Measurements from ENCODE around the gene PDZD8.

PDZD8 gene

DNA sequence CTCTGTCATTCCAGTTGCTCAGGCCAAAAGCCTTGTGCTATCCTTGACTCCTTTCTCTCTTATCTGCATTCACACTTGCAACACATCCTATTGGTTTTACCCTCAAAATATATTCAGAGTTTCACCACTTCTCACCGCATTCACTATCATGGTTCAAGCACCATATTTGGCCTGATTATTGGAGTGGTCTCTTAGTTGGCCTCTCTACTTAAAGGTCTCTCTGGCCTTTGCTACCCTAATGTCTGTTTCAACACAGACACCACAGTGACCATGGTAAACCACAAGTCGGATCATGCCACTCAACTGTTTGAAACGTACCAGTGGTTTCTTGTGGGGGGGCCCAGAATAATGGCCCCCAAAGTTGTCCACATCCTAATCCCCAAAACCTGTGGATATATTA lies 15.2 kb upstream of the PDZD8 start:
- no peak for DNase-seq

DNA sequence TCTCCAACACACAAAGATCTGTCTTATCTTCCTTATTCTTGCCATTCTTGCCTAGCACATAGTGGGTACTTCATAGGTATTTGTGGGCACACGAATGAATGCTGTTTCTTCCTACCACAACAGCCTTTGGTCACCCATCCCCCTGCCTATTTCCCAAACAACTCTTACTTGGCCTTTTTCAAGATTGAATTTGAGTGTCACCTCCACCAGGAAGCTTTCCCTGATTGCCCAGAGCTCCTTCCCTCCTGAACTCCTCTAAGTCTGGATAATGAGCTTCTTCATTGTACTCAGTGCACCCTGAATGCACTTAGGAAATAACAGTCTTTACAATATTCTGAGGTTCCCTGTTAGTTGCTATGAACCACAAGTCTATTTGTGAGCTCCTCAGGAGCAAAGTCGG lies 11.6 kb upstream of the PDZD8 start:
- no peak for DNase-seq

DNA sequence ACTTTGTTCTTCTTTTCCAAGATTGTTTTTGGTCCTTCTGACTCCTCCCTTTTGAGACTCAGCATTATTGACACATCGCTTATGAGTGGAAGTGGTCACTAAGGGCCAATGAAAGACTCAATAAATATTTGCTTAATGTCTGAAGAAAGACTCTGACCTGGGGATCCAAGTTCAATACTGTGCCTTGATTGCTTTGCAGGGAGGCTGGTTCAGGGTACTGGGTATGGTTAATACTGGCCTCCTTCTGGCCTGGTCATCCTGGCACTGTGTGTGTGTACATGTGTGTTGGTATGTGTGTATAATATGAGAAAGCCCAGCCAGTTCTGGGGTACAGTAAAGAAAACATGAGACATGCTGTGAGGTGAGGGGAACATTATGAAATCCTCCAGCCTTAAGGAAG lies 7.6 kb upstream of the PDZD8 start:
- no peak for DNase-seq

DNA sequence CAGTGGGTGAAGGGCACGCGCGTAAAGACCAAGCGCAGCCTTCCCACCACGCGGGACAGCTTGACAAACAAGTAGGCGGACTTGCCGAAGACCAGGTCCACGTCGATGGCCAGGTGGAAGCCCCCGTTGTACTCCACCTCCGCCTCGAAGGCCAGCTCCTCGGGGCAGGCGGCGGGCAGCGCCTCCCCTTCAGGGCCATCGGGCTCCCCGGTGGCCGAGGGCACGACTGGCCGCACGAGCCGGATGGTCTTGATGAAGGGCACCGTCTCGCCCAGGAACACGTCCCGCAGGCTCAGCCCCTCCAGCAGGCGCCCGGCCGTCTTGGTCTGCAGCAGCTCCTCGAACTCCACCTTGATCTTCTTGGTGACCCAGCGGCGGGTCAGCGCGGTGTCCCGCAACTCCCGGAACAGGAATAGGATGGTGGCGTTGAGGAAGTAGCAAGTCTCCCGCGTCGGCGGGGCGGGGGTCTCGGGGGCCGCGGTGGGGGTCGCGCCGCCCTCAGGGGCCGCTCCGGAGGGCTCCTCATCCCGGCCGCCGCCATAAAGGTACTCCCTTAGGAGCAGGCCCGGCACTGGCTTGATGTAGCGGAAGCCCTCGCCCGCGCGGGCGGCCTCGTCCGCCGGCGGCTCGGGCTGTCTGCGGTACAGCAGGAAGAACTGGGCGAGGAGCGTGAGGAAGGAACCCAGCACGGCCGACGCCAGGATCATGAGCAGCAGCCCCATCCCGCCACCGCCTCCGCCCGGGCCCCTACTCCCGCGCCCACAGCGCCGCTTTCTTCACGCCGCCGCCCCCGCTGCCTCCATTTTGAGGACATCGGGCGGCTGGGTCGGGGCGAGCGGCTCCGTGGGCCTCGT lies 507 bp downstream of the PDZD8 start:
- peak; percentile 20 to 21 for DNase-seq

DNA sequence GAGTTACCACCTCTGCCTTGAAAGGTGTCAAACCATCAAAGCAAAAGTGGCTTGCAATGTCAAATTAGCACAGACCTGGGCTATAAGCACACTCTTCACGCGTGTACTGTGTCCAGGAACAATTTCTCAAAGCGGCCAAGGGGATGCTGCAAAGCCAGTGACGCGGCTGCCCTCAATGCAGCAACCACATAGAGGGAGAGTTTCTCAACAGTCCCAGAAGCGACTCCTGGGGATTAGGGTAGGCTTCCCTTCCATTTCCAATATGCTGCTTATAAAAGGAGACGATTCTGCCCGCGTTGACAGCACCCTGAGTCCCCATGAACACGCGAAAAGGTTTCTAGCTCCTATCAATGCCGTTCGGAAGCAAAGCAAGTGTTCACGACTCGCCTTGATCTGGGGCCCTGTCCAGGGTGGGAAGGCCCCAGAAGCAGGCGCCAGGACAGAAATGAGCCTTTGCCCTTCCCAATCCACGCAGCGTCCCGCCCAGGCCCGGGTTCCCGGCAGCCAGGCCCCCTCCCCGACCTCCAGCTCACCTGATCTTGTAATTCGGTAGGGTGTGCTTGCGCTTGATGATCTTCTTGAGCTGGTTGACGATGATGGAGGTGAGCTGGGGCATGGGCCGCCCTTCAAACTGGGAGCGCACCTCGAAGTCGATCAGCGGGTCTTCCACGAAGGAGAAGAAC lies 1.3 kb downstream of the PDZD8 start:
- peak; percentile 5 for DNase-seq

DNA sequence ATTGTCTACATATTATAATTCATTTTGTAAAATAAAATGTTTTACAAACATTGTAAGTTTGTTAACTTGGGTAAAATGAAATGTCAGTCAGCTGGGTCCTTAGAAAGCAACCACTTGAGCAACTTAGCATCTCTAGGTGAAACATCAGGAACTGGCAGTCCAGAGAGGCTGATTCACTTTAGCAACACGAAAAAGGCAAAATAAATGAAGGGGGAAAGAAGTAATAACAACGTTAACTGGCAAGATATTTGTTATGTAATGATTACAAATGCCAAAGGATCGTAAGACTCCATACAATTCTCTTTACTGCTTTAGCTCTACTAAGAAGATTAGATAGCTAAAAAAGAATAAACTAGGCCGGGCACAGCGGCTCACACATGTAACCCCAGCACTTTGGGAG lies 5.0 kb downstream of the PDZD8 start:
- DNase-seq = no peak

DNA sequence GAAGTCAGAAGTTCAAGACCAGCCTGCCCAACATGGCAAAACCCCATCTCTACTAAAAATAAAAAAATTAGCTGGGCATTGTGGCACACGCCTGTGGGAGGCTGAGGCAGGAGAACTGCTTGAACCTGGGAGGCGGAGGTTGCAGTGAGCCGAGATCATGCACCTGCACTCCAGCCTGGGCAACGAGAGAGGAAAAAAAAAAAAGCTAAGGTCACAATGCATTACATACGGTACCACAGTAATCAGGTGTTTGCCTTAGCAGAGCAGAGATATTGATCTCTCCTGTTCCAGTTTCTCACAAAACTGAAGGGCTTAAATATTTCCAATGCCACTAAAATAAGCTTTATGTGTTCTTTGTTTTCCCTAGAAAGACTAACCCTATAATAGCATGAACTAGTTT lies 7.5 kb downstream of the PDZD8 start:
- DNase-seq = no peak

DNA sequence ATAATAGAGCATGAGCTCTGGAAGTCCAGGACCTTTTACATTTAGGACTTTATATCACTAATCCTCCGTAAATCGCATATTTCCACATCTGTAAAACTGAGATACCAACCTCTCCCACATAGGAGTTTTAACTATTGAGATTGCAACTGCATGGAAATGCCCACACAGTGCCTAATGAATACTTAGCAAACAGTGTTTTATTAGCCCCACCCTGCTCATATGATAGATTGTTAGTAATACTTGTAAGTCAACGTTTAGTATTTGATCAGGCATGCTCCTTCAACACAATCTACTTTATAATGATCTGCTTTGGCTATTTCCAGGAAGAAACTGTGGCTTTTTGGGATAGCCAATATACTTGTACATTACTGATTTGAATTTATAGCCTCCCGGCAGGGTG lies 8.5 kb downstream of the PDZD8 start:
- no peak for DNase-seq

DNA sequence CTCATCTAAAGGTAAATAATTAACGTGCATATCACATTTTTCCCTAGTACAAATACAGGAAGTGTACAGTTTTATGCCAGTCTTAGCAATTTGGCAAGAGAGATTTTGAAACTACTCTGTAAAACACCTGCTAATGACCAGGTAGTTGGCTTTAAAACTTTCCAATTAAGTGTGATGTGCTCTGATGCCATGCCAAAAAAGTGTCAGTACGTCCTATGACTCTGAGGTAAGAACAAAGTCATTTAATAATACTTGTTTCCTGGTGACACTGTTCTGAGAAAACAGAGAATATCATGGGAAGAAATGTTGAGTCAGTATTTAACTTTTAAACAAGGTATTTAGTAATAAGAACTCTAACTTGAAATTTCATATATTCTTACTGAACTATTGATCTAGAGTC lies 9.6 kb downstream of the PDZD8 start:
- no peak for DNase-seq

DNA sequence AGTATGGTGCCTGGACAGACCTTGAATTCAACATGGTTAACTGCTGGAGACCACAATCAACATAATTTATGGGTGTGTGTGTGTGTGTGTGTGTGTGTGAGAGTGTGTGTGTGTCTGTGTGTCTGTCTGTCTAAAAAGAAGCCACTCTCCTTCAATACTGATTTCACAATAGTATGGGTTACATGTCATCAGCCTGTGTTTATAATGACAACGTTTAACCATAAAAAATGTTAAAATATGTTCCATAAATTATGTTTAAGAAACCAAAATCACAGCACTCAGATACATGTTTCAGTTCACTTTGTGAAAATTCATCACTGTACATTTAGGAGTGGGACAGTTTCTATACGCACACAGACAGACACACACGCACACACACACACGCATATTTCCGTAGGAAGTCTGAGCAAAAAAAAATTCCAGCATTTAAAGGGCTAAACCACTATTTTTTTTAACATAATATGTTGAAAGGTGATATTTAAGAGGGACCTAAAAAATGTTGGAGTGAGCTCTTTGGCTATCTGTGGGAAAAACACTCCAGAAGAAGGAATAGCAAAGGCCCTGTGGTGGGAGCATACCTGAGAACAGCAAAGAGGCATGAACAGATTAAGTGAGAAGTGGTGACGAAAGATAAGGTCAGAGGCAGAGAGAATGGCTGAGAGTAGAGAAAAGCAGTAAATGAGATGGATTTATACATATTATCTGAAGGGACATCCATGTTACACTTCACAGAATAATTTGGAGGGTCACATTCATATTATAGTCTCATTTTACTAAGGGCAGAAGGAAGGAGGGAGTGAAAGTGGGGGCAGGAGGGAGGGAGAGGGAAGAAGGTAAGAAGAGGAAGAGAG lies 10.9 kb downstream of the PDZD8 start:
- DNase-seq = no peak

DNA sequence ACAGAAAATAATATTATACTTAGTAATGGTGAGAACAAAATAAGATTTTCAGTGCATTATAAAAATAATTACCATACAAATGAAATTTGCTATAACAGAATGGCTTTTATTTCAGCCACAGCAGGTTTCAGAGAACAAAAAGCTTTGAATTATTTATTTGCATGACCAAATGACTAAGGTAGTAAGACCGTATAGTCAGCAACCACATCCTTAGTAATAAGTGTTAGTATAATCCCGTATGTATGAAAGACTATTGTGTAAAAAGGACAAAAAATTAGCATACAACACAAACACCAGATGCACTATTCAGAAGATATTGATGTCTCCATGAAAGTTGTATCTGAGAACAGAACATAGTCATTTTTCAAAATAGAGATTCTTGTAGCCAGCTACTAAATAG lies 12.2 kb downstream of the PDZD8 start:
- no peak for DNase-seq

DNA sequence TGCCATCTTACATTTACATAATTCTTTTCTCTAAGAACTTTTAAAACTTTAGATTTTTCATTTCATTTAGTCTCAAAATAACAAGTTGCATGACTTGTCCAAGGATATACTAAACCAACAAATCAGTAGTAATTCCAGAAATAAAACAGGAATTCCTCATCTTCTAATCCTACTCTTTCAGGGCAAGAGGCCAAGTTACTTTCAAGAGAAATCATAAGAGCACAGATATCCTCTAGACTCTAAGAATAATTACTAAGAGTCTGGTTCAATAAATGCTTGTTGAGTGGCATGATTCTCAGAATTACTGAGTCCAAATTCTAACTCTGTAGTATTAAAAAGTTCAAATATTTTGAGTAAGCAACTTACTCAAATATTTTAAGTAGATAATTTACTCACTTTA lies 12.9 kb downstream of the PDZD8 start:
- DNase-seq = no peak

DNA sequence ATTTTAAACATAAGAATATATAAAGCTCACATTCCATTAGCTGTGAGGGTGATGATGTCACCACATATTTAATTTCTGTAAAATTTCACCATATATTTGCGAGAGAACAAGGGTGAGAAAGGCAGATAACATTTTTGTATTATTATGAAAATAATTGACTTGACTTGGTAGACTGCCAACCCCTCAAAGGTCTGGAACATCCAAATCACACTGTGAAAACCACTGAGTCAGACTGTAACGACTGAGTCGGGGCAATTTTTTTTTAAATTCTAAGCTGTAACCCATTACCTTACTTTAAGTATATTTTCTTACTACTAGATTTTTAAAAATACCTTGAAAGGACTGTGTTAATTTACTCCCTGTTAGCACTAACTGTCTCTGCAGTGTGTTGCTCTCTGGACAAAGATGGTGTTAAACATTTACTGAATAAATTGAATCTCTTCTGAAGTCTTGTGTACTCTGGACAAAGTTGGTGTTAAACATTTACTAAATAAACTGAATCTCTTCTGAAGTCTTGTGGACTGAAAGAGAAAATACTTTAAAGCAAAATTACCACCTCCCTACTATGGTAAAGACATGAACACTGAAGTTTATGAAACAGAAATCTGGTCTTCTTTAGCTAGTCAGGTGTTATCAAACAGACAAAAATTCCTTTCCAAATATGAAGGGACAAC lies 14.1 kb downstream of the PDZD8 start:
- DNase-seq = no peak

DNA sequence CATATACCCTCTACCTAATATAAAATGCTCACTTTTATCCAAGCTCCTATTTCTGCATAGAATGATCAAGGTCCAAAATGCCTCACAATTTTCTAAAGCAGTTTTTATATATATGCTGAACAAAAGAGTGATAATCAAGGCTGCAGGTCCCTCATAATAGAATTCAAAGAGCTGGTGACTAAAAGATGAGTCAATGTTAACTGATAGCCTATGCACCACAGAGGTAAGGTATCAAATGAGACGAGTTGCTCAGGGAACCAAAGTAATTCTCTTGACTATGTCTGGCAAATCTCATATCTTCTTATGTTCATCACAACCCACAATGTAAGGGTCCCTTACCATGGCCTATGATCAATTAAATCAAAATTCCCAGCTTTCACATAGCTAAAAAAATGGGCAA lies 15.2 kb downstream of the PDZD8 start:
- no peak for DNase-seq

DNA sequence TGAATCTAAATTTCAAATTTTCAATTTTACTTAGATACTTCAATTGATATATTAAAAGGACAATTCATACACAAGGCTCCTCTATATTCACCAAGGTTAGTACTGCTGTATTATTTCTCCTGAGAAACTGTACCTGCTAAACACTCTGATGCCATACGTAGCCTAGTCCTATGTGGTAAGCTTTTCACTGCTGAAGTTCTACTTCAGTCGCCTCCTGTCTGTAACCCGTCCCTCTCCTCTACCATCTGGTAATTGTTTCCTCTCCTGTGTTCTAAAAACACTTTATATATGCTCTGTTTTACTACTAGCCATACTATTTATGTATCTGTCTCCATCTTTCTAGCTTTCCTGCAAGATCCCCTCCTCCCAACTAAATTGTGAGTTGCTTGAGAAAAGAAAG lies 20.2 kb downstream of the PDZD8 start:
- no peak for DNase-seq

DNA sequence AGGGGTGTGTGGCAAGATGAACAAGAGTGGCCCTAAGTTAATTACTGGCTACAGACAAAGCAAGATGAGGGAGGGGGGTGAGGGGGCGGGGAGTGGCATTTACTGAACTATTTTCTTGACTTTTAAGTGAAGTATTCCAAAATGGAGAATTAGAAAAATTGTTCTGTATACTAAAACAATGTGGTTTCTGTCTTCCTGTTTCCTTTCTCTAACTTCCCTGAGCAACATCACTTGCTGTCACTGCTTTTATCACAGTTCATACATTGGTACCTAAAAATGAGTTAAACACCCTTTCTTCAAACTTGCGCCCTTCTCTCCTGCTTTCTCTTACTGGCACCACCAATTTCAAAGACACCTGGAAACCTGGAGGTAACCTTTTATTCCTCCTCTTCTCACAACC lies 21.6 kb downstream of the PDZD8 start:
- DNase-seq = no peak

DNA sequence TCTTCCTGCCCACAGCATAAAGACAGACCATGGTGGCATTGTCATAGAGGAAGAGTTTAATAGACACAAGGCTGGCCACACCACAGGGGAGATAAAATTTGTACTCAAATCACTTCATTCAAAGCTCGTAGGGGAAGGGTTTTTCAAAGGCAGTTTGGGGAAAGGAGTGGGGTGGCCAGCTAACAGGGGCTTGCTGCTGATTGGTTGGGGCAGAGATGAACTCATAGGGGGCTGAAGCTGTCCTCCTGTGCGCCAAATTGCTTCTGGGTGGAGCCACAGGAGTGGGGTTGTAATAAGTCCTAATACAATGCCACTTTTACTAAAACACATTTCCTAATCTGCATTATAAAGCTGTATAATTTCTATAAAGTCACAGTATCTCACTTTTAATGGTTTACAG lies 22.5 kb downstream of the PDZD8 start:
- DNase-seq = no peak

DNA sequence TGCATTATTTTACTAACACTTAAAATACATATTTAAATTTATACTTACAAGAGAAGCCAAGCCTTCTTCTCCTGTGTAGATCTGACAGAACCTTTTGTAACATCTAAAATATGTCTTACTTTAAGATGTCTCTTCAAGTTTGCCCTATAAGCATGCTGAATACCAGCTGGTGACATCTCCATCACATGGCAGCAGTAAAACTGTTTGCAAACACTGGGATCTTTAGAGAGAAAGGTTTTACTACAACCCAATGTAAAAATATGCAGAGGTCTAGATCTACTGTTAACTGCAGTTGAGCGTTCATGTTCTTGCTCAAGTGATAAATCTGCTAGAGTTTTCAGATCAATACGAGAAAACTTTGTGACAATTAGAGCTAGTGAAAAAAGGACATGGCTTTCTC lies 23.2 kb downstream of the PDZD8 start:
- DNase-seq = no peak

DNA sequence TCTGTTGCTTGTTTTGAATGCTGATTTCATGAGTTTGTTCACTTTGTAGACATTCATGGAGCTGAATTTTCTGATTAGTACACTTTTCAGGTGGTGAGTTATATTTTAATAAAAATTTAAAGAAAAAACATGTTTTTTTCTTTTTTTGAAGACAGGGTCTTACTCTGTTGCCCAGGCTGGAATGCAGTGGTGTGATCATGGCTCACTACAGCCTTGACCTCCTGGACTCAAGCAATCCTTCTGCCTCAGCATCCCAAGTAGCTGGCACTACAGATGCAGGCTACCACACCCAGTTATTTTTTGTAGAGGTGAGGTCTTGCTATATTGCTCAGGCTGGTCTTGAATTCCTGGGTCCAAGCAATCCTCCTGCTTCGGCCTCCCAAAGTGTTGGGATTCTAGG lies 23.7 kb downstream of the PDZD8 start:
- no peak for DNase-seq

DNA sequence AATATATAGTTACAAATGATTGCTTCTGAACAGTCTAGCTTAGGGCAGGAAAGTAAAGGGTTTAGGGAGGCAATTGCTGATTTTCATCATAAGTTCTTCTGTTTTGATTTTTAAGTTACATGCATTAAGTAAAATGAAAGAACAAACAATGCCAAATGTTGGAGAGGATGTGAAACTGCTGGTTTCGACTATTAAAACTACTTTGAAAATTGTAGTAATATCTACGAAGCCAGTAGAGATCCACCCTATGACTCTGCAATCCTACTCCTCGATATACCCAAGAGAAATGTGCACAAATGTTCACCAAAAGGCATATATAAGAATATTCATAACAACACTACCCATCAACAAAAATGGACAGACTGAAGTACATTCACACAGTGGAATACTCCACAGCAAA lies 24.3 kb downstream of the PDZD8 start:
- DNase-seq = no peak

DNA sequence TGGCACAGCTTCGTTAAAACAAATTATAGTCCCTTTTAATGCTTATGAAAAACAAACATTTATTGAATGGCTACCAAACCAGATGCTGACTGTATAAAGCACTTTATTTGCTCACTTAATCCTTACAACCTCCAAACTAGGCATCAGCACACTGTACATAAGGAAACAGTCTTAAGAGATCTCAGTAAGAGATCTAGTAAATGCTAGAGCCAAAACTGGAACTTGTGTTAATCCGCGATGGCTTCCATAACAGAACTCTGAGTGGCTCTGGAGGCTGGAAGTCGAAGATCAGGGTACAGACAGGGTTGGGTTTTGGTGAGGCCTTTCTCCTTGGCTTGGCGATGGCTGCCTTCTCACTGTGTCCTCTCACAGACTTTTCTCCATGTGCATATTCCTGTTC lies 27.0 kb downstream of the PDZD8 start:
- DNase-seq = no peak

DNA sequence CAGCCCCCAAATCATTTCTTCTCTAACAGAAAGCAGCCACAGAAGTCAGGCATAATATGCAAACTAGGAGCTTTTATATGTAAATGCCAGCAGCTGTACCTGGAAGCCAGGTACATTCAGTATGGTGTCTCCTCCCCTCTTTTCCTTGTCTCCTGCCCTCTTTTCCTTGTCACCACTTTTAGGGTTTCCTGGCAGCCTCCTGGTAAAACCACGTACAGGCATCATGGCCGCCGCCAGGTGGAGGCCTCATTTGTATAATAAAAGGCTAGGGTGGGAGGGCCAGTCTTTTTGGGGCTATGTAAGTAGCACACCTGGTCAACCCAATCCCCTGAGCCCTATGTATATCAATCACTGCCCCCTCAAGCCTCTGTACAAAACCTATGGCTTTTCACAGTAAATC lies 28.7 kb downstream of the PDZD8 start:
- DNase-seq = no peak

DNA sequence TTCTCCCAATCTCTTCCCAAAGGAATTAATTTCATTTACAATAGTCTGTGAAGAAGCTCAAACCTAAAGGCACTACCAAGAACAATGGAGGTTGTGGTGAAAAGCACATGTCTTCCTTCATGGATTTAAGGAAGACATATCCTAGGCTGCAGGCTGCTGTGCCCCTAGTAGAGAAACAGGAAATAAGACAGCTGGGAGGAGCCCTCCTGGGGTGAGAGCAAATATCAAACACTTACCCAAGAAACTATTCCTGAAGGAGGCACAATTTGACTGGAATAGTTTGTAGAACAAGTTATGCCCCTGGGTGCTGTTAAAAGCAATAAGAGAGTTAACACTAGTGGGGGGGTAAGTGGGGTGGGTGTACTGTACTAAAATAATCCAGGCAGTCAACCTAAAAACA lies 30.1 kb downstream of the PDZD8 start:
- no peak for DNase-seq
